Endothelial cell (in vitro differentiated cells): ENCODE measurements around the gene FBXL7. TPM values are rescaled to one million over a fixed set of nuclear protein-coding genes. Genes with fewer than 3 reads are reported as not detected.

Experiments used
- DNase-seq: peaks from one replicate; pipeline ENCODE4 v3.0.0; 2021; ENCODE audit warnings: low spot score
- H3K27ac Mint-ChIP-seq: one replicate; pipeline ENCODE4 v1.8.0; 2021; ENCODE audit warnings: mixed read lengths, inconsistent platforms; ENCODE audit not compliant: unreplicated experiment
- H3K27me3 Mint-ChIP-seq: one replicate; pipeline ENCODE4 v1.8.0; 2021; ENCODE audit warnings: mild to moderate bottlenecking, moderate library complexity, mixed read lengths, inconsistent platforms; ENCODE audit not compliant: unreplicated experiment
- H3K36me3 Mint-ChIP-seq: one replicate; pipeline ENCODE4 v1.8.0; 2021; ENCODE audit warnings: mild to moderate bottlenecking, low read depth, mixed read lengths, inconsistent platforms; ENCODE audit not compliant: unreplicated experiment
- H3K4me1 Mint-ChIP-seq: one replicate; pipeline ENCODE4 v1.8.0; 2021; ENCODE audit warnings: mild to moderate bottlenecking, mixed read lengths, inconsistent platforms; ENCODE audit not compliant: unreplicated experiment
- H3K4me3 Mint-ChIP-seq: one replicate; pipeline ENCODE4 v1.8.0; 2021; ENCODE audit warnings: mild to moderate bottlenecking, mixed read lengths, inconsistent platforms; ENCODE audit not compliant: unreplicated experiment
- H3K9me3 Mint-ChIP-seq: one replicate; pipeline ENCODE4 v1.8.0; 2021; ENCODE audit warnings: mixed read lengths, inconsistent platforms; ENCODE audit not compliant: unreplicated experiment
- total RNA-seq: library from RNA; stranded (reverse); fragmentation: NEBNext Ultra II Directional; extraction: Animal tissue kit (Norgen Biotek cat#: 25700); gene quantifications from one replicate; pipeline ENCODE4 v1.2.1, GENCODE V29; 2021; ENCODE audit not compliant: unreplicated experiment
- TF ChIP-seq, protein P1 (sequence below): fragments of 200-600 bp; sonication (generic); IDR thresholded peaks from one replicate; pipeline ENCODE4 v1.5.0; 2021; ENCODE audit warnings: antibody characterized with exemption; ENCODE audit not compliant: unreplicated experiment

The FBXL7 gene
- total RNA-seq, 1 donor from 2014 or later = 63.8 TPM

DNA sequence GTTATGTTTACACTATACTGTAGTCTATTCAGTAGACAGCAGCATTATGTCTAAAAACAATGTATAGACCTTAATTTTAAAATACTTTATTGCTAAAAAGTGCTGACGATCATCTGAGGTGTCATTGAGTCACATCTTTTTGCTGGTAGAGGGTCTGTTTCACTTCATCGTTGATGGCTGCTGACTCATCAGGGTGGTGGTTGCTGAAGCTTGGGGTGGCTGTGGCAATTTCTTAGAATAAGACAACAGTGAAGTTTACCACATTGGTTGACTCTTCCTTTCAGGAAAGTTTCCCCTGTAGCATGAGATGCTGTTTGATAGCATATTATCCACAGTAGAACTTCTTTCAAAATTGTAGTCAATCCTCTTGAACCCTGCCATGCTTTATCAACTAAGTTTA is 150.3 kb downstream of the FBXL7 start:
- TF ChIP-seq, protein P1, sequence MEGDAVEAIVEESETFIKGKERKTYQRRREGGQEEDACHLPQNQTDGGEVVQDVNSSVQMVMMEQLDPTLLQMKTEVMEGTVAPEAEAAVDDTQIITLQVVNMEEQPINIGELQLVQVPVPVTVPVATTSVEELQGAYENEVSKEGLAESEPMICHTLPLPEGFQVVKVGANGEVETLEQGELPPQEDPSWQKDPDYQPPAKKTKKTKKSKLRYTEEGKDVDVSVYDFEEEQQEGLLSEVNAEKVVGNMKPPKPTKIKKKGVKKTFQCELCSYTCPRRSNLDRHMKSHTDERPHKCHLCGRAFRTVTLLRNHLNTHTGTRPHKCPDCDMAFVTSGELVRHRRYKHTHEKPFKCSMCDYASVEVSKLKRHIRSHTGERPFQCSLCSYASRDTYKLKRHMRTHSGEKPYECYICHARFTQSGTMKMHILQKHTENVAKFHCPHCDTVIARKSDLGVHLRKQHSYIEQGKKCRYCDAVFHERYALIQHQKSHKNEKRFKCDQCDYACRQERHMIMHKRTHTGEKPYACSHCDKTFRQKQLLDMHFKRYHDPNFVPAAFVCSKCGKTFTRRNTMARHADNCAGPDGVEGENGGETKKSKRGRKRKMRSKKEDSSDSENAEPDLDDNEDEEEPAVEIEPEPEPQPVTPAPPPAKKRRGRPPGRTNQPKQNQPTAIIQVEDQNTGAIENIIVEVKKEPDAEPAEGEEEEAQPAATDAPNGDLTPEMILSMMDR = no peak
- Mint-ChIP-seq H3K27me3 (peaks cover 2% of the 10 kb centered on the region), H3K36me3 (peaks cover 5% of the 10 kb centered on the region), H3K4me1 (peaks cover 7% of the 10 kb centered on the region), H3K9me3 (no peaks in the 10 kb centered on the region), H3K27ac (no peak overlapping the region), H3K4me3 (no peak overlapping the region)
- no peak for DNase-seq

DNA sequence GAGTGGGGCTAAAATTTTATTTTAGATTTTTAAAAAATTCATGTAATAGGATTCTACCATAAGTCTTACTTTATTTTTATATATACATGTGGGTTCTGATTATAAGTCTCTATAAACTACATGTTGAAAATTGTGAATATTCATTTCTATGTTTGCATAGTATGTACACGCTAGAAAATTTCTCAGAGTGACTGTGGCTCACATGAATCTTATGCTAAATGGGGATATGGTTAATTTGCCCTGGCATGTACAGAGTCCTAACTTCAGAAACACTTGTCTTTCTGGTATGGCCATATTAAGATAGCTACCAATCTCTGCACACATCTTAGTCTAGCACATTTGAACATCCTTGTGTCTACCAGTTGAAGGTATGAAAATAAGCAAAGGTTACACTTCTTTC is 154.8 kb downstream of the FBXL7 start:
- no peak overlapping the region for H3K27ac Mint-ChIP-seq
- peaks cover 3% of the 10 kb centered on the region for H3K36me3 Mint-ChIP-seq
- peaks cover 9% of the 10 kb centered on the region for H3K4me1 Mint-ChIP-seq
- no peak overlapping the region for H3K4me3 Mint-ChIP-seq
- DNase-seq = no peak
- no peaks in the 10 kb centered on the region for H3K9me3 Mint-ChIP-seq
- TF ChIP-seq, protein P1 = no peak
- peaks cover 2% of the 10 kb centered on the region for H3K27me3 Mint-ChIP-seq

DNA sequence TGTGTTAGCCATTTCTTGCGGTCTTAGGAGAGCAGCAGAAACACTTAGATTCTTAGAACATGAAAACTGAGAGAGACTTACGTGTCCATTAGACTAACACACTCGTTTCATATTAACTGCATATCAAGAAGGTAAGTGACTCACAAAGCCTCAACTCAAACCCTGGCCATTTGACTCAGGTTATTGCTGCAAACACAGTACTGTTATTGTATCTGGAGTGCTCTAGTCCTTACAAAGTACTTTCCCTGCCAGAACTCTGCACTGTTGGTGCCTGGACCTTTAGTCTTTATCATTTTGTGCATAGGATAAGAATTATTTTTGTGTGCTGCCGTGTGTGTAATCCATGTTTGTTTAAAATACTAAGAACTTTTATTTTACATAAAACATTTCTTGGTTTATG is 155.7 kb downstream of the FBXL7 start:
- H3K27me3 Mint-ChIP-seq = peaks cover 2% of the 10 kb centered on the region
- no peaks in the 10 kb centered on the region for H3K9me3 Mint-ChIP-seq
- no peak overlapping the region for H3K27ac Mint-ChIP-seq
- TF ChIP-seq, protein P1 = no peak
- H3K4me3 Mint-ChIP-seq = no peak overlapping the region
- H3K4me1 Mint-ChIP-seq = peaks cover 9% of the 10 kb centered on the region
- DNase-seq = no peak
- H3K36me3 Mint-ChIP-seq = peaks cover 3% of the 10 kb centered on the region

DNA sequence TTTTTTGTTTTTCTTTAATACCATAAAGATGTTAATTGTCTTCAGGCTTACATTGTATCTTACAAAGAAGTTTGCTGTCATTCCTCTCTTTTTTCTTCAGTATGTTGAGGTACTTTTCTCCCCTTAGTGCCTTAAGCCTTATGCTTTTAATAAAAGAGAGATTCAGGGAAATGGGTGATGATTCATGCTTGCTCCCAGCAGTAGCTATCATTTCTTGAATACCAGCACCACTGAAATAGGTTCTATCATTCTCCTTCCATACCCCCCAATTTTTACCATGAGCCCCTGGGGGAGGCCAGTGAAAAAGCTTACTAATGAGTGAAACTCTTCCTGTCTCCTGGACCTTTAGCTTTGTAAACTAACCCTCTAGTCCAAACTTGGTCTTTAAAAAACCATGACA is 165.0 kb downstream of the FBXL7 start:
- H3K27me3 Mint-ChIP-seq = peaks cover 2% of the 10 kb centered on the region
- H3K9me3 Mint-ChIP-seq = no peaks in the 10 kb centered on the region
- peaks cover 3% of the 10 kb centered on the region for H3K4me1 Mint-ChIP-seq
- no peak overlapping the region for H3K27ac Mint-ChIP-seq
- peaks cover 4% of the 10 kb centered on the region for H3K36me3 Mint-ChIP-seq
- no peak overlapping the region for H3K4me3 Mint-ChIP-seq
- TF ChIP-seq, protein P1 = no peak
- DNase-seq = no peak

DNA sequence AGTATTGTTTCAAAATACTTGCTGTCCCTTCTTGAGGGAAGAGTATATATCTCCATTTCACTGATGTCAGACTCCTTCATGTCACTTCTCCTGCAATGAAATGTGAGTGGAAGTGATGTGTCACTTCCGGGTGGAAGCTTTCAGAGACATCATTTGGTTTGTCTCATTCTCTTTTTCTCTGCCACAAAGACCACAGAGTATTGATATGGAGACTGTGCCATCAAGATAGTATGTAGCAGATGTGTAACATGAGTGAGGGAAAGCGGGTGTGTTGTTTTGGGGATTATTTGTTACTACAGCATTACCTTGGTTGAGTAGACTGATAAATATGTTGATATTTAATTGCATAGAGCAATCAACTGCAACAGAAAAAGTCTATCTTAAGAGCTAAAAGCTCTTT is 169.8 kb downstream of the FBXL7 start:
- TF ChIP-seq, protein P1 = no peak
- Mint-ChIP-seq H3K27ac (no peak overlapping the region), H3K36me3 (peaks cover 4% of the 10 kb centered on the region), H3K27me3 (peaks cover 2% of the 10 kb centered on the region), H3K4me3 (no peak overlapping the region), H3K4me1 (peaks cover 3% of the 10 kb centered on the region), H3K9me3 (no peaks in the 10 kb centered on the region)
- DNase-seq = no peak
